GM13977 (cell line): ENCODE measurements around the gene TM9SF2.
"Not testable (repeated sequence)": the region's sequence is repeated elsewhere in the genome, so short reads cannot be mapped to it uniquely, and the experiment has no call there.

Source experiments
- DNase-seq: peaks from one replicate; pipeline ENCODE4 v3.0.0; 2012; ENCODE audit warnings: low spot score
- CTCF ChIP-seq: IDR thresholded peaks from 2 replicates; pipeline ENCODE4 v1.5.1; 2012; ENCODE audit warnings: mild to moderate bottlenecking, control low read depth; ENCODE audit not compliant: insufficient read depth; ENCODE audit errors: extremely low read depth, missing control alignments
- in situ Hi-C: fragments of 300-500 bp; cut with MboI; formaldehyde crosslinking; loops from one replicate; pipeline ENCODE4 v1.12.0; 2022; ENCODE audit warnings: low sequenced_read_pairs, low pct_unique_long_range_greater_than_20kb, mixed read lengths, inconsistent platforms; ENCODE audit not compliant: unreplicated experiment

The TM9SF2 gene

DNA sequence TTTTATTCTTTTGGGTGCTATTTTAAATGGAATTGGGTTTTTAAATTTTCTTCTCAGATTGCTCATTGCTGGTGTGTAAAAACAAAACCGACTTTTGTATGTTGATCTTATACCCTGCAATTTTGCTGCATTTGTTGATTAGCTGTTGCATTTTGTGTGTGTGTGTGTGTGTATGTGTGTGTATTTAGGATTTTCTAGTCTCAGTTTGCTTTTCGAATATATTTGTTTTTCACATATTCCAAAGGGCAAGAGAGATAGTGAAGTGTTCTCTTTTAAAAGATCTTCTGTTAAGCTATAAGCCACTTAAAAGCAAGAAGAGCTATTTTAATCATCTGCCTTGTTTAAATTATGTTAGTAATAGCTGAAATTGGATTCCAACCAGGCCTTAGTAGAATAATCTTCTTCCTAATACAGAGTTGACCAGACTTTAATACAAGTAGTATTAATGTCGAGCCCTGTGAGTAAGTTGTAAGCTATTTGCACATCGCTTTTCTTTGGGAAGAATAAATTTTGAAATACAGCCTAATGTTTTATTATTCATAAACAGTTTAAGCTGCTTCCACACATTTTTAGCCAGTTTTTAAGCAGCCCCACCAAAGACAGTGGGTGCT, 57.4 kb downstream of the TM9SF2 start:
- no peak for DNase-seq
- no peak for TF ChIP-seq CTCF
- in situ Hi-C loops, result no loop called here

GRCh38 chr13:99559560-99559959, 58.3 kb downstream of the TM9SF2 start:
- in situ Hi-C loops, result no loop called here

GRCh38 chr13:99563404-99563803, 62.1 kb downstream of the TM9SF2 start:
- no peak for TF ChIP-seq CTCF
- in situ Hi-C loops, result no loop called here
- DNase-seq, result no peak

More at GRCh38 chr13:99559560-99559959, 58.3 kb downstream of the TM9SF2 start:
- no peak for DNase-seq
- TF ChIP-seq CTCF, result no peak

DNA sequence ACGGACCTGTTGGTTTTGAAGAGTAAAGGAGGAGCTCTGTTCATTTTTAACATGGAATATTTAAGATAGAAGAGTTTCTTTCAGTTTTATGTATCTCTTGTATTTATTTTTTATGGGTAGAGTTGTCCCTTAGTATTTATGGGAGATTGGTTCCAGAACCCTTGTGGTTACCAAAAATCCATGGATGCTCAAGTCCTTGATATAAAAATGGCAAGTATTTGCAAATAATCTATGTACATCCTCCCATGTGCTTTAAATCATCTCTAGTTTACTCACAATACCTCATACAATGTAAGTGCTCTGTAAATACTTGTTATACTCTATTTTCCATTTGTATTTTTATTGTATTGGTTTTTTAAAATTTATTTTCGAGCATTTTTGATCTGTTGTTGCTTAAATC, 63.1 kb downstream of the TM9SF2 start:
- TF ChIP-seq CTCF, result no peak
- no peak for DNase-seq
- in situ Hi-C loops, result no loop called here

- in situ Hi-C loops, result no loop called here
- no peak for DNase-seq
- no peak for TF ChIP-seq CTCF
Observed at GRCh38 chr13:99565478-99566124, 64.3 kb downstream of the TM9SF2 start.

DNA sequence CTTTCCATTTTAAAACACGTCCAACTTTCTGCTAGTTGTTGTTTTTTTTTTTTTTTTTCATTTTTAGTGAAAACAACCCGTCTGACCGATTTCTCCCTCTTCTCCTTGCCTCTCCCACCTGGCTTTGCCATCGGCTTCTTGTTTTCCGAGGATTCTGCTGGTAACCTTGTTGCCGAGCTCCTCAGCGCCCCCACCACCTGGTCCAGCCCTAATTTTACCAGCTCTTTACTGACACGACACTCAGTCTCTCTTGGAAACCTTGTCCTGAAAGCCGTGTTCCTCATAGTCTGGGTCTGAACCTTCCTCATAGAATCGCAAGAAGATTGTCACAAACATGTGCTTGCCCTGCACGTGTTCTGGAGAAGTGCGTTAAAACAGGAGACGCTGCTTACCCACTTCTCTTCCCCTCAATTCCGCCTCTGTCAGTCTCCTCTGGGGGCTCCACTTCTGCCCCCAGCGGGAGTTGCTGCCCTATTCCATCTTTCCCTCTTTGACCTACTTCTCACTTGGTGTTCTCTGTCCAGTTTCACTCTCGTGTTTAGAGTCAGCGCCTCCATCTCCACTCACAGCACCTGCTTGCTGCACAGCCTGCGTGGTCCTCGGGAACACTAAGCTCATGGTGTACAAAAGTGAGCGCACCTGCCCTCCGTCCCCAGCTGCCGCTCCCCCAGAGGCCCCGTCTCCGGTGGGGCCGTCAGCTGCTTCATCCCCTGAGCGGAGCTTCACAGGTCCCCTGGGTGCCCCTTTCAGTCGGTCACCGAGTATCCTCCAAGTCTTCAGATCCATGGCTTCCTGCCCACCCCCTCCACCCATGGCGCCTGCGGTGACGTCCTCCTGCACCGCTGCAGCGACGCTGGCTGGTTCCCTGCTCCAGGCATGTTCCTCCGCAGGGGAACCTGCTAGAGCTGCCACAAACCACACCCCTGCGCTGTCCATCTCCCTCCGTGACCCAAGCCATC, 65.1 kb downstream of the TM9SF2 start:
- in situ Hi-C loops, result no loop called here
- no peak for DNase-seq
- no peak for TF ChIP-seq CTCF

GRCh38 chr13:99568901-99569300, 67.6 kb downstream of the TM9SF2 start:
- DNase-seq, in situ Hi-C loops: not testable (repeated sequence)
